RCC 7860 (cell line): Measurements from ENCODE around the gene NKAIN2.
"Not testable (repeated sequence)": the region's sequence is repeated elsewhere in the genome, so short reads cannot be mapped to it uniquely, and the experiment has no call there.

Experiments
- DNase-seq: peaks from one replicate; pipeline ENCODE4 v3.0.0-alpha.2; 2015; ENCODE audit warnings: low spot score
- FAIRE-seq: peaks from 2 replicates; lab custom pipeline; 2012; peaks lifted over from hg19 to GRCh38; lab: Jason Lieb, UNC

The NKAIN2 gene

GRCh38 chr6:124400261-124400999 is 596.8 kb downstream of the NKAIN2 start:
- FAIRE-seq (no peak), DNase-seq (no peak)

GRCh38 chr6:124410425-124410824 is 606.8 kb downstream of the NKAIN2 start:
- not testable (repeated sequence) for FAIRE-seq

GRCh38 chr6:124412657-124413056 is 609.0 kb downstream of the NKAIN2 start:
- not testable (repeated sequence) for FAIRE-seq, DNase-seq

More at GRCh38 chr6:124410425-124410824, 606.8 kb downstream of the NKAIN2 start:
- DNase-seq = not testable (repeated sequence)

GRCh38 chr6:124420116-124420840 is 616.6 kb downstream of the NKAIN2 start:
- FAIRE-seq = no peak
- no peak for DNase-seq

- FAIRE-seq (no peak), DNase-seq (no peak)
Measured at GRCh38 chr6:124423621-124424020, 620.0 kb downstream of the NKAIN2 start.

- DNase-seq (no peak), FAIRE-seq (no peak)
Measured at GRCh38 chr6:124430740-124431318, 627.2 kb downstream of the NKAIN2 start.

- FAIRE-seq = no peak
- DNase-seq = no peak
Measured at GRCh38 chr6:124432620-124433019, 629.0 kb downstream of the NKAIN2 start.

GRCh38 chr6:124433387-124434160 is 629.9 kb downstream of the NKAIN2 start:
- FAIRE-seq (no peak), DNase-seq (no peak)

GRCh38 chr6:124434421-124434820 is 630.8 kb downstream of the NKAIN2 start:
- no peak for DNase-seq

GRCh38 chr6:124436803-124437202 is 633.1 kb downstream of the NKAIN2 start:
- FAIRE-seq (no peak), DNase-seq (no peak)

More at GRCh38 chr6:124434421-124434820, 630.8 kb downstream of the NKAIN2 start:
- no peak for FAIRE-seq

- DNase-seq (no peak), FAIRE-seq (no peak)
Measured at GRCh38 chr6:124438546-124439065, 634.9 kb downstream of the NKAIN2 start.

GRCh38 chr6:124441450-124441849 is 637.8 kb downstream of the NKAIN2 start:
- DNase-seq (no peak), FAIRE-seq (no peak)

- FAIRE-seq (no peak), DNase-seq (no peak)
Measured at GRCh38 chr6:124443541-124443940, 639.9 kb downstream of the NKAIN2 start.

- DNase-seq (no peak), FAIRE-seq (no peak)
Measured at GRCh38 chr6:124445581-124445980, 641.9 kb downstream of the NKAIN2 start.

GRCh38 chr6:124446961-124447360 is 643.3 kb downstream of the NKAIN2 start:
- FAIRE-seq (no peak), DNase-seq (no peak)

- FAIRE-seq (no peak), DNase-seq (no peak)
Measured at GRCh38 chr6:124459268-124459667, 655.6 kb downstream of the NKAIN2 start.

- FAIRE-seq = no peak
- no peak for DNase-seq
Measured at GRCh38 chr6:124462750-124463149, 659.1 kb downstream of the NKAIN2 start.

GRCh38 chr6:124463271-124463670 is 659.6 kb downstream of the NKAIN2 start:
- no peak for DNase-seq
- no peak for FAIRE-seq

- FAIRE-seq, DNase-seq: not testable (repeated sequence)
Measured at GRCh38 chr6:124464600-124464999, 660.9 kb downstream of the NKAIN2 start.

GRCh38 chr6:124466949-124467348 is 663.3 kb downstream of the NKAIN2 start:
- no peak for DNase-seq
- FAIRE-seq = no peak

GRCh38 chr6:124467366-124467765 is 663.7 kb downstream of the NKAIN2 start:
- DNase-seq = no peak
- no peak for FAIRE-seq
